Activated CD8-positive, alpha-beta memory T cell treated with anti-CD3 and anti-CD28 coated beads, Interleukin-2, amount 10 ng/mL, durations not matched to agents 7 days and 5 days (primary cell): ENCODE measurements around the gene MUC13. TPM values are rescaled to one million over a fixed set of nuclear protein-coding genes. Genes with fewer than 3 reads are reported as not detected.
"Not testable (repeated sequence)": the region's sequence is repeated elsewhere in the genome, so short reads cannot be mapped to it uniquely, and the experiment has no call there.

Experiments
- ATAC-seq: fragments of 150-1000 bp; cut with Tn5 transposase; one replicate; pipeline ENCODE4 v1.10.0; 2021; ENCODE audit warnings: moderate library complexity
- CTCF ChIA-PET: fragments of 350-600 bp; sonication (Branson Sonifier 250); formaldehyde crosslinking; loops from one replicate; lab custom pipeline; 2021; ENCODE audit warnings: antibody characterized with exemption; lab: Charles Lee
- DNase-seq: peaks from one replicate; pipeline ENCODE4 v3.0.0-alpha.2; 2020
- H3K27ac Mint-ChIP-seq: one replicate; pipeline ENCODE4 v1.8.0; 2021; ENCODE audit warnings: mild to moderate bottlenecking, mixed read lengths
- H3K27me3 Mint-ChIP-seq: one replicate; pipeline ENCODE4 v1.8.0; 2021; ENCODE audit warnings: mixed read lengths
- H3K36me3 Mint-ChIP-seq: one replicate; pipeline ENCODE4 v1.8.0; 2021; ENCODE audit warnings: mild to moderate bottlenecking, mixed read lengths
- H3K4me1 Mint-ChIP-seq: one replicate; pipeline ENCODE4 v1.8.0; 2021; ENCODE audit warnings: mixed read lengths
- H3K4me3 Mint-ChIP-seq: one replicate; pipeline ENCODE4 v1.8.0; 2021; ENCODE audit warnings: mild to moderate bottlenecking, moderate library complexity, mixed read lengths
- H3K9me3 Mint-ChIP-seq: one replicate; pipeline ENCODE4 v1.8.0; 2022; ENCODE audit warnings: low read depth, mixed read lengths
- total RNA-seq, 2 experiments: library from RNA; stranded (reverse); gene quantifications; one replicate each; pipeline ENCODE4 v1.2.3, GENCODE V29; 2021

The MUC13 gene
- total RNA-seq, 2 experiments from 2014 or later, result not detected

DNA sequence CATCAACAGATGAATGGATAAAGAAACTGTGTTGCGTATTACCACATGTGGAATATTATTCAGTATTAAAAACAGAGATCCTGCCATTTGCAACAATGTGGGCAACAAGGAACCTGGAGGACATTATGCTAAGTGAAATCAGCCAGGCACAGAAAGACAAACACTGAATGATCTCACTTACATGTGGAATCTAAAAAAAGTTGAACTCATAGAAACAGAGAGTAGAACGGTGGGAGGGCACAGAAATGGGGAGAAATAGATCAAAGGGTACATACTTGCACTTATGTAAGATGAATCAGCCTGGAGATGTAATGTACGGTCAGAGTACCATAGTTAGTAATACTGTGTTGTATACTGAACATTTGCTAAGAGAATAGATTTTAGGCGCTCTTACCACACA lies 29.8 kb upstream of the MUC13 start:
- Mint-ChIP-seq H3K27me3 (peaks cover 11% of the 10 kb centered on the region), H3K9me3 (no peaks in the 10 kb centered on the region), H3K27ac (no peak overlapping the region), H3K4me3 (no peak overlapping the region), H3K4me1 (peaks cover 9% of the 10 kb centered on the region), H3K36me3 (peaks cover 3% of the 10 kb centered on the region)
- CTCF ChIA-PET, result no interaction called here
- DNase-seq (no peak), ATAC-seq (no peak)

DNA sequence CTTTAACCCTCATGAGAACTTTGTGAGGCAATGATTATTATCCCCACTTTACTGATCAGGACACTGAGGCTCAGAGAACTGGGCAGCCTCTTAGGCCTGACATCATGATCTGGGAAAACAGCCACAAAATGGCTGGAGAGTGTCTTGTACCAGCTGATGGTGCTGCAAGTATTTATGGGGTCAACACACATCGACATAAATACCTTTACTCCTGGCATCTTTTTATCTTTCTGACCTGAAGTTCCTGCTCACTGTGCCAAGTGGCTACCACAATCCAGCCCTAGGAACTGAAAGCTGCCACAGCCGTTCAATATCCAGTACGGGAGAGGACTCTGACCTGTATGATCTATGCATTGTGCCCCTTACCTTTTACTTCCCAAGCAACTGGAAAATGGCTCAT lies 29.2 kb upstream of the MUC13 start:
- no peak overlapping the region for H3K4me3 Mint-ChIP-seq
- H3K9me3 Mint-ChIP-seq, result no peaks in the 10 kb centered on the region
- ATAC-seq (no peak), DNase-seq (no peak)
- peaks cover 3% of the 10 kb centered on the region for H3K4me1 Mint-ChIP-seq
- H3K36me3 Mint-ChIP-seq, result no peaks in the 10 kb centered on the region
- H3K27ac Mint-ChIP-seq, result no peak overlapping the region
- peaks cover 16% of the 10 kb centered on the region for H3K27me3 Mint-ChIP-seq
- CTCF ChIA-PET, result no interaction called here

DNA sequence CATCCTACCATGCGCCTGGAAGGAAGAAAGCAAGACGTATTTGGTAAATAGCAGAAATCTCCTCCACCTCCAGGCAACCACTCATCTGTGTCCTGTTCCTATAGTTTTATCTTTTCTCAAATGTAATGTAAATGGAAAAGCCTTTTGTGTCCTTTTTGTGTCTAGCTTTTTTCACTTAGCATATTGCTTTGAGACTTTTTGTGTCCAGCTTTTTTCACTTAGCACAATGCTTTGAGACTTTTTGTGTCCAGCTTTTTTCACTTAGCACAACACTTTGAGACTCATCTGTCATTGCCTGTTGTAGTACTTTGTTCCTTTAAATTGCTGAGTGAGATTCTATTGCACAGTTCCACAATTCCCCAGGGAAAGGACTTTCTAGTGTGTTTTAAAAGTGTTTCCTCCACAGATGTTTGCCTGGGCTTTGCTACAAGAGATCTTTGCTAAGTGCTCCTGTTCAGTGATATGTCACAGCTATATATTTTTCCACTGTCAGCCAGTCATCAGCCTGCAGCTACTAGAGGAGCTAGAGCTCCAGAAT lies 27.9 kb upstream of the MUC13 start:
- peaks cover 23% of the 10 kb centered on the region for H3K27me3 Mint-ChIP-seq
- H3K36me3 Mint-ChIP-seq, result no peaks in the 10 kb centered on the region
- H3K4me1 Mint-ChIP-seq, result peaks cover 2% of the 10 kb centered on the region
- no peak overlapping the region for H3K4me3 Mint-ChIP-seq
- H3K9me3 Mint-ChIP-seq, result no peaks in the 10 kb centered on the region
- no peak overlapping the region for H3K27ac Mint-ChIP-seq
- no peak for DNase-seq
- CTCF ChIA-PET, result no interaction called here
- no peak for ATAC-seq

- Mint-ChIP-seq H3K4me1 (no peaks in the 10 kb centered on the region), H3K4me3 (no peak overlapping the region), H3K9me3 (no peaks in the 10 kb centered on the region), H3K27me3 (peaks cover 23% of the 10 kb centered on the region), H3K36me3 (no peaks in the 10 kb centered on the region), H3K27ac (no peak overlapping the region)
- CTCF ChIA-PET, result no interaction called here
- no peak for ATAC-seq
- DNase-seq, result no peak
These were observed 26.1 kb upstream of the MUC13 start for GRCh38 chr3:124960698-124961097.

DNA sequence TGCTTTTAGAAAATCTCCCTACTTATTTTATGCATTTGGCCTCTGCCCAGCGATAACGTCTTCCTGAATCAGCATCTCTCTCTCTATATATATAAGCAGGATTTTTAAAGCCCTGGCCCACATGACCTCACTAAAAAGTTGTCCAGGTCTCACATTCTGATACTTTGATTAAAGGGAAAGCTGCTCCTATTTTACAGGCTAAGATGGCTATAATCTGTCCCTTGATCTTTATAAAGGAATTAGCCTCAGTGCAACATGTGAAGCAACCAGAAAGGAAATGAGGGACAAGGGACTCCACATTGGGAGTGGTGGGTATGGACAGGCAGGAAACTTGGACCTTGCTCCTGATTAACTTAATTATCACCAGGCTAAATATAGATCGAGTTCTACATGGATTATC lies 25.6 kb upstream of the MUC13 start:
- Mint-ChIP-seq H3K4me3 (no peak overlapping the region), H3K36me3 (no peaks in the 10 kb centered on the region), H3K27me3 (peaks cover 23% of the 10 kb centered on the region), H3K4me1 (no peaks in the 10 kb centered on the region), H3K27ac (no peak overlapping the region), H3K9me3 (no peaks in the 10 kb centered on the region)
- DNase-seq (no peak), ATAC-seq (no peak)
- CTCF ChIA-PET, result no interaction called here

DNA sequence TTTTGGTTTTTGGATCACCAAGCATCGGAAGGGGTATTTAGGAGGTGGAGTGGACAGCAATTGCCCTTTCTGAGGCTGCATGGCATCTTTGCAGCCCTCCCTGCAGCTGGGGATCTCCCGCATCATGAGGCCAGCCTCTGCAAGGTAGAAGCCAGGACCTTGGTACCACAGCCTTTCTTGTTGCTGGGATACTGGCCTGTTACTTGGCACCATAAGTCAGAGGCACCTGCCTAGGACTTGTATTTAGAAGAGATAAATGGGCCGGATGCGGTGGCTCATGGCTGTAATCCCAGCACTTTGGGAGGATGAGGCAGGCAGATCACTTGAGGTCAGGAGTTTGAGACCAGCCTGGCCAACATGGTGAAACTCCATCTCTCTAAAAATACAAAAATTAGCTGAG lies 23.4 kb upstream of the MUC13 start:
- H3K4me1 Mint-ChIP-seq, ATAC-seq, CTCF ChIA-PET, H3K4me3 Mint-ChIP-seq, H3K27ac Mint-ChIP-seq, H3K36me3 Mint-ChIP-seq, H3K9me3 Mint-ChIP-seq, DNase-seq: not testable (repeated sequence)
- peaks cover 29% of the 10 kb centered on the region for H3K27me3 Mint-ChIP-seq

DNA sequence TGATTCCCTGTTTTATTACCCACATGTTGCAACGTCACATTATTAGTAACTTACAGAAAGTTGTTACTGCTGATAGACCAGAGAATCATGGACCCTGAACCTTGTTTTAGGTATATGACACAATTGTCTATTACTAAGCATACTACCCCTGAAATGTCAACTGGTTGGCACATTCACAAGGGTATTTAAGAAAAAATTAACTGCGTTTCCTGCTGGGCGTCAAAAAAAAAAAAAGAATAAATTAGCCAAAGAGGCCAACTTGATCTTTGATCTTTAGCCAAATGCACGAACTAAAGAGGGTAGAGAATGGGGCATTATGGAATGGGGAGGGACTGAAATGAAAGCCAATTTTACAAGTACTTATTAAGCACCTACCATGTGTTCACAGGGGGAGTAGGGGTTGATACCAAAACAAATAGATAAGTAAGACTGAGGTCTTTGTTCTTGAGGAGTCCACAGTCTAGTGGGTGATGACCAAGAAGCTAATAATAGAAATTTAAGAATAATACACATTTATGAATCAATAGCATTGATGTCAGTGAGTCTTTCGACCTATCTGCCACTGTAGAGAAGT lies 17.8 kb upstream of the MUC13 start:
- H3K36me3 Mint-ChIP-seq, result no peaks in the 10 kb centered on the region
- no peaks in the 10 kb centered on the region for H3K9me3 Mint-ChIP-seq
- H3K27me3 Mint-ChIP-seq, result peaks cover 26% of the 10 kb centered on the region
- H3K4me3 Mint-ChIP-seq, result no peak overlapping the region
- H3K4me1 Mint-ChIP-seq, result no peaks in the 10 kb centered on the region
- CTCF ChIA-PET, result no interaction called here
- DNase-seq (no peak), ATAC-seq (no peak)
- no peak overlapping the region for H3K27ac Mint-ChIP-seq

- CTCF ChIA-PET, result interaction anchor here (0.8 kb wide), 1 partner anchor 191 kb away, joined by 3 read pairs; no protein-coding TSS in a partner anchor
- no peak overlapping the region for H3K4me3 Mint-ChIP-seq
- no peaks in the 10 kb centered on the region for H3K4me1 Mint-ChIP-seq
- H3K27me3 Mint-ChIP-seq, result peaks cover 30% of the 10 kb centered on the region
- no peak for ATAC-seq
- DNase-seq, result no peak
- H3K36me3 Mint-ChIP-seq, result no peaks in the 10 kb centered on the region
- no peak overlapping the region for H3K27ac Mint-ChIP-seq
- H3K9me3 Mint-ChIP-seq, result no peaks in the 10 kb centered on the region
These were observed 17.1 kb upstream of the MUC13 start for GRCh38 chr3:124951511-124952281.

- DNase-seq, result no peak
- Mint-ChIP-seq H3K36me3 (no peaks in the 10 kb centered on the region), H3K4me1 (no peaks in the 10 kb centered on the region), H3K27me3 (peaks cover 30% of the 10 kb centered on the region), H3K4me3 (no peak overlapping the region), H3K9me3 (no peaks in the 10 kb centered on the region), H3K27ac (no peak overlapping the region)
- CTCF ChIA-PET, result no interaction called here
- no peak for ATAC-seq
These were observed 15.5 kb upstream of the MUC13 start for GRCh38 chr3:124950026-124950425.

- H3K36me3 Mint-ChIP-seq, result no peaks in the 10 kb centered on the region
- no peaks in the 10 kb centered on the region for H3K9me3 Mint-ChIP-seq
- no peak overlapping the region for H3K27ac Mint-ChIP-seq
- H3K4me1 Mint-ChIP-seq, result peaks cover 5% of the 10 kb centered on the region
- CTCF ChIA-PET, result no interaction called here
- H3K27me3 Mint-ChIP-seq, result peaks cover 23% of the 10 kb centered on the region
- no peak overlapping the region for H3K4me3 Mint-ChIP-seq
- ATAC-seq (no peak), DNase-seq (no peak)
These were observed 8.1 kb upstream of the MUC13 start for GRCh38 chr3:124942613-124943012.

- Mint-ChIP-seq H3K27me3 (peaks cover 23% of the 10 kb centered on the region), H3K27ac (no peak overlapping the region), H3K36me3 (no peaks in the 10 kb centered on the region), H3K4me1 (peaks cover 5% of the 10 kb centered on the region), H3K9me3 (no peaks in the 10 kb centered on the region), H3K4me3 (no peak overlapping the region)
- no peak for DNase-seq
- ATAC-seq, result no peak
- CTCF ChIA-PET, result no interaction called here
These were observed 7.2 kb upstream of the MUC13 start for GRCh38 chr3:124941771-124942170.

DNA sequence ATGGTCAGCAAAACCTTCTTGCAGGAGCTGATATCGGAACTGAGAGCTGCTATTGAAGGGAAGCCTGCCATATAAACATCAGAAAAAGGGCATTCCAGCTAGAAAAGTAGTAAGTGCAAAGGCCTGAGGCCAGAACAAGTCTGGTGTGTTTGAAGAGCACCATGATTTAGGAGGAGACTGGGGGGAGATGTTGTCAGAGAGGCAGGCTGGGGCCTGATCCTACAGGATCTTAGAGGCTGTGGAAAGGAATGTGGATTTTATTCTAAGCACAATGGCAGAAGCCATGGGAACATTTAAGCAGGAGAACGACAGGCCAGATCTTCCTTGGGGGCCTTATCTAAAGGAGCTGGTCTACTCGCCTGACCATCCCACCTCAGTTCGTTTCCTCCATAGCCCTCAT lies 5.1 kb upstream of the MUC13 start:
- Mint-ChIP-seq H3K36me3 (no peaks in the 10 kb centered on the region), H3K27me3 (peaks cover 30% of the 10 kb centered on the region), H3K27ac (no peak overlapping the region), H3K4me1 (peaks cover 5% of the 10 kb centered on the region), H3K9me3 (no peaks in the 10 kb centered on the region), H3K4me3 (no peak overlapping the region)
- ATAC-seq, result no peak
- DNase-seq, result no peak
- CTCF ChIA-PET, result interaction anchor here (0.9 to 1.3 kb wide), 2 partner anchors 10 to 646 kb away, joined by 3 to 5 read pairs; no protein-coding TSS in a partner anchor

GRCh38 chr3:124938896-124939295 lies 4.3 kb upstream of the MUC13 start:
- no peak for ATAC-seq
- Mint-ChIP-seq H3K9me3 (no peaks in the 10 kb centered on the region), H3K27ac (no peak overlapping the region), H3K4me3 (no peak overlapping the region), H3K4me1 (peaks cover 5% of the 10 kb centered on the region), H3K36me3 (no peaks in the 10 kb centered on the region), H3K27me3 (peaks cover 35% of the 10 kb centered on the region)
- CTCF ChIA-PET, result no interaction called here
- DNase-seq, result no peak

- CTCF ChIA-PET, result no interaction called here
- H3K36me3 Mint-ChIP-seq, result no peaks in the 10 kb centered on the region
- H3K27ac Mint-ChIP-seq, result no peak overlapping the region
- no peak for ATAC-seq
- no peak overlapping the region for H3K4me3 Mint-ChIP-seq
- no peaks in the 10 kb centered on the region for H3K4me1 Mint-ChIP-seq
- H3K9me3 Mint-ChIP-seq, result no peaks in the 10 kb centered on the region
- no peak for DNase-seq
- peaks cover 47% of the 10 kb centered on the region for H3K27me3 Mint-ChIP-seq
These were observed 2.5 kb upstream of the MUC13 start for GRCh38 chr3:124937049-124937448.
